Keratinocyte (primary cell): Measurements from ENCODE around the gene TET1. TPM values are rescaled to one million over a fixed set of nuclear protein-coding genes. Genes with fewer than 3 reads are reported as not detected.
A peak's percentile ranks its signal among the peaks of the same experiment; 100 is the strongest.

Experiments used
- DNase-seq: peaks from one replicate; pipeline ENCODE4 v3.0.0-alpha.2; 2011; ENCODE audit warnings: low read depth, missing footprints, low spot score
- FAIRE-seq: peaks from 2 replicates; lab custom pipeline; 2011; peaks lifted over from hg19 to GRCh38; lab: Jason Lieb, UNC
- H2AFZ ChIP-seq: 2 replicates; pipeline ENCODE4 v1.6.0; 2012; ENCODE audit warnings: low read length, control low read depth, inconsistent platforms; ENCODE audit not compliant: control insufficient read depth
- H3K27ac ChIP-seq: 2 replicates; pipeline ENCODE4 v1.5.1; 2011; ENCODE audit warnings: low read length; ENCODE audit not compliant: control insufficient read depth, insufficient read depth
- H3K27me3 ChIP-seq: 3 replicates; pipeline ENCODE4 v1.6.0; 2011; ENCODE audit warnings: low read length; ENCODE audit not compliant: control insufficient read depth, insufficient read depth; ENCODE audit errors: extremely low read depth
- H3K36me3 ChIP-seq, 2 experiments: 2 replicates in 1 of 2; 3 replicates in 1 of 2; pipeline ENCODE4 v1.5.1; 2011; ENCODE audit warnings: low read length in 2 of 2, mild to moderate bottlenecking in 1 of 2; ENCODE audit not compliant: control insufficient read depth in 2 of 2, insufficient read depth in 2 of 2; ENCODE audit errors: extremely low read depth in 1 of 2
- H3K4me1 ChIP-seq: 3 replicates; pipeline ENCODE4 v1.5.1; 2011; ENCODE audit warnings: low read length; ENCODE audit not compliant: control insufficient read depth, insufficient read depth; ENCODE audit errors: extremely low read depth
- H3K4me2 ChIP-seq: 3 replicates; pipeline ENCODE4 v1.6.0; 2011; ENCODE audit warnings: low read depth, low read length; ENCODE audit not compliant: control insufficient read depth, insufficient read depth; ENCODE audit errors: extremely low read depth
- H3K4me3 ChIP-seq, 3 experiments: fragments of 200-600 bp in 1 of 3; sonication (generic) in 1 of 3; 2 replicates in 2 of 3; 3 replicates in 1 of 3; pipeline ENCODE4 v1.5.1; 2011 to 2016; ENCODE audit warnings: low read length in 3 of 3, mild to moderate bottlenecking in 3 of 3, control low read depth in 2 of 3, inconsistent platforms in 1 of 3, low read depth in 1 of 3, mixed read lengths in 1 of 3, mixed run types in 1 of 3, moderate library complexity in 1 of 3; ENCODE audit not compliant: control insufficient read depth in 2 of 3, insufficient read depth in 2 of 3; ENCODE audit errors: extremely low read depth in 1 of 3
- H3K79me2 ChIP-seq: 2 replicates; pipeline ENCODE4 v1.6.0; 2012; ENCODE audit warnings: low read length; ENCODE audit not compliant: control insufficient read depth, insufficient read depth
- H3K9ac ChIP-seq: 3 replicates; pipeline ENCODE4 v1.6.0; 2011; ENCODE audit warnings: low read length; ENCODE audit not compliant: control insufficient read depth, insufficient read depth; ENCODE audit errors: extremely low read depth
- H3K9me1 ChIP-seq: 3 replicates; pipeline ENCODE4 v1.6.0; 2011; ENCODE audit warnings: low read length; ENCODE audit not compliant: control insufficient read depth, insufficient read depth; ENCODE audit errors: extremely low read depth
- H3K9me3 ChIP-seq: 2 replicates; pipeline ENCODE4 v1.5.1; 2012; ENCODE audit warnings: low read depth, low read length; ENCODE audit not compliant: control insufficient read depth
- H4K20me1 ChIP-seq: 3 replicates; pipeline ENCODE4 v1.6.0; 2011; ENCODE audit warnings: low read length; ENCODE audit not compliant: control insufficient read depth, insufficient read depth; ENCODE audit errors: extremely low read depth
- EZH2 ChIP-seq: IDR thresholded peaks from one replicate; pipeline ENCODE4 v1.6.1; 2012; ENCODE audit warnings: inconsistent platforms, mild to moderate bottlenecking, low read length, moderate library complexity
- dilution Hi-C: fragments of 300-500 bp; cut with MboI; formaldehyde crosslinking; loops from one replicate; pipeline ENCODE4 v1.7.0; 2020; ENCODE audit warnings: low sequenced_read_pairs; ENCODE audit not compliant: extremely low pct_ligation_motif_present
- polyA plus RNA-seq, 5 experiments: library from polyadenylated mRNA; depleted of rRNA in 3 of 5; stranded (reverse) in 3 of 5; stranded (forward) in 1 of 5; unstranded in 1 of 5; fragments of >200 nt; gene quantifications; 1 replicate in 1 of 5; 2 replicates in 3 of 5; 3 replicates in 1 of 5; pipeline versions ENCODE4 v1.2.1 to v1.2.3, GENCODE V29; 2011 to 2012; ENCODE audit warnings: missing spikeins in 2 of 5, low read depth in 1 of 5, low replicate concordance in 1 of 5
- TF ChIP-seq, protein P1 (sequence below), 3 experiments: IDR thresholded peaks in 1 of 3; conservative IDR thresholded peaks in 1 of 3; optimal IDR thresholded peaks in 1 of 3; 2 replicates in 2 of 3; 3 replicates in 1 of 3; pipeline versions ENCODE3 to v1.5.1; 2011; ENCODE audit warnings: low read length in 3 of 3, mild to moderate bottlenecking in 3 of 3, moderate library complexity in 2 of 3, control low read depth in 1 of 3, inconsistent platforms in 1 of 3; ENCODE audit not compliant: insufficient read depth in 2 of 3; ENCODE audit errors: extremely low read depth in 1 of 3

The TET1 gene
- polyA plus RNA-seq, 1 donor (not counting 4 experiments of a cell fraction or from before 2014, with no cell fraction given): 0.08 TPM

DNA sequence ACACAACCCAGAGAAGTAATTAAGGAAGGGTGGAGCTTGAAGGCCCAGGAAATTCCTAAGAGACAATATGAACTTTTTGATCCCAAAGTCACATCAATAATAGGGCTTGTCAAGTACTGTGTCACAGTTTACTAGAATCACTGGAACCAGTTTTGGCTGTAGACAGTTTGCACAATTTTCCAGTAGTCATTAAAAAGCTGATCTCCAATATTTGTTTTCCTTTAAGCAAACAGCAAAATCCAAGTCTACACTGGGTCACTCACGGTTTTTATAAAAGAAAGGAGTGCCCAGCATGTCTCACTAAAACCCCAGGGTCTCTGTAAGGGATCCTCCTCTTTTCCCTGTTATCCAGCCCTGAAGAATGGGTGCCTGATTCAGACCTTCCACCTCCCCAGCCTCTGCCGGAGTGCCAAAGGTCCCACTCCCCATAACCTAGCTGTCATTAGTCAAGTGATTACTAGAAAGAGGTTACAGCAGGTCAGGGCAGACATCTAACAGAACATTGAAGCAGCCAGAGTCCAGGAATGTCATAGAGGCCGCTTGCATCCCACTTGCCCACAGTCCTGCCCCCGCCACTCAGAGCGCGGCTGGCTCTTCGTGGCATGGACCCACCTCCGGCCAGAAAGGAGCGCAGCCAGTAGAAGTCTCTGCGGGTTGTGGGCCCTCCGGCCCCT is 33.4 kb upstream of the TET1 start:
- Histone ChIP-seq H3K9ac (peak overlapping the region; percentile 98), H3K4me3 (peak overlapping the region; percentile 80 to 99 (median 92)), H4K20me1 (no peaks in the 10 kb centered on the region), H3K36me3 (peaks cover 0 to 2% of the 10 kb centered on the region in 2 experiments), H3K9me3 (no peaks in the 10 kb centered on the region), H3K27me3 (no peaks in the 10 kb centered on the region), H3K79me2 (peaks cover 10% of the 10 kb centered on the region), H2AFZ (peak overlapping the region; percentile 89), H3K4me1 (peaks cover 3% of the 10 kb centered on the region), H3K27ac (peak overlapping the region; percentile 92), H3K9me1 (no peaks in the 10 kb centered on the region), H3K4me2 (peak overlapping the region; percentile 100)
- no peak for TF ChIP-seq EZH2
- TF ChIP-seq, protein P1, sequence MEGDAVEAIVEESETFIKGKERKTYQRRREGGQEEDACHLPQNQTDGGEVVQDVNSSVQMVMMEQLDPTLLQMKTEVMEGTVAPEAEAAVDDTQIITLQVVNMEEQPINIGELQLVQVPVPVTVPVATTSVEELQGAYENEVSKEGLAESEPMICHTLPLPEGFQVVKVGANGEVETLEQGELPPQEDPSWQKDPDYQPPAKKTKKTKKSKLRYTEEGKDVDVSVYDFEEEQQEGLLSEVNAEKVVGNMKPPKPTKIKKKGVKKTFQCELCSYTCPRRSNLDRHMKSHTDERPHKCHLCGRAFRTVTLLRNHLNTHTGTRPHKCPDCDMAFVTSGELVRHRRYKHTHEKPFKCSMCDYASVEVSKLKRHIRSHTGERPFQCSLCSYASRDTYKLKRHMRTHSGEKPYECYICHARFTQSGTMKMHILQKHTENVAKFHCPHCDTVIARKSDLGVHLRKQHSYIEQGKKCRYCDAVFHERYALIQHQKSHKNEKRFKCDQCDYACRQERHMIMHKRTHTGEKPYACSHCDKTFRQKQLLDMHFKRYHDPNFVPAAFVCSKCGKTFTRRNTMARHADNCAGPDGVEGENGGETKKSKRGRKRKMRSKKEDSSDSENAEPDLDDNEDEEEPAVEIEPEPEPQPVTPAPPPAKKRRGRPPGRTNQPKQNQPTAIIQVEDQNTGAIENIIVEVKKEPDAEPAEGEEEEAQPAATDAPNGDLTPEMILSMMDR (optimal IDR thresholded peaks at IDR 0.05 in 1 of 3, IDR thresholded peaks at IDR 0.05 in 1 of 3, conservative IDR thresholded peaks at IDR 0.05 in 1 of 3; ENCODE audit: extremely low read depth in 1 of 3, insufficient read depth in 2 of 3, low read length in 3 of 3): no peak
- dilution Hi-C loops: no loop called here
- DNase-seq (no peak), FAIRE-seq (no peak)

DNA sequence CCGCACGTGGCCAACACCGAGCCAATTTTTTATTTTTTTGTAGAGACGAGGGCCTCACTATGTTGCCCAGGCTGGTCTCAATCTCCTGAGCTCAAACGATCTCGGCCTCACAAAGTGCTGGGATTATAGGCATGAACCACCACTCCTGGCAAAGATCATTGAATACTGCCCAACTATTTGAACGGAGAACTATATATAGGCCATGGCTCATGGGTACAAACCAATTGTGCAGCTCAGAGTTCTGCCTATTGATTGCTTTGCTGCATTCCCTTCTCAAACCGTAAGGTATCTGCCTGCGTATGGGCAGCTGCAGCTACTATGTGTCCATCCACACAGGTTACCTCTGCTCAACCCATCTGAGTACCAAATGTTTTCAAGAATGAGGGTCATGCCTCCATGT is 23.2 kb upstream of the TET1 start:
- H3K79me2 ChIP-seq: no peaks in the 10 kb centered on the region
- dilution Hi-C loops: no loop called here
- H3K4me3 ChIP-seq: no peak overlapping the region
- H4K20me1 ChIP-seq: no peaks in the 10 kb centered on the region
- H3K36me3 ChIP-seq: no peaks in the 10 kb centered on the region
- TF ChIP-seq, protein P1 (optimal IDR thresholded peaks at IDR 0.05 in 1 of 3, IDR thresholded peaks at IDR 0.05 in 1 of 3, conservative IDR thresholded peaks at IDR 0.05 in 1 of 3; ENCODE audit: extremely low read depth in 1 of 3, insufficient read depth in 2 of 3, low read length in 3 of 3): no peak
- no peak for TF ChIP-seq EZH2
- FAIRE-seq (no peak), DNase-seq (no peak)
- H3K9me1 ChIP-seq: no peaks in the 10 kb centered on the region
- H2AFZ ChIP-seq: no peak overlapping the region
- no peak overlapping the region for H3K27ac ChIP-seq
- no peaks in the 10 kb centered on the region for H3K9me3 ChIP-seq
- H3K27me3 ChIP-seq: no peaks in the 10 kb centered on the region
- H3K4me2 ChIP-seq: no peak overlapping the region
- H3K4me1 ChIP-seq: no peaks in the 10 kb centered on the region
- H3K9ac ChIP-seq: no peak overlapping the region
